Right atrium auricular region (tissue), 2 donors: ENCODE results near the gene PSMB2. TPM values are rescaled to one million over a fixed set of nuclear protein-coding genes. Genes with fewer than 3 reads are reported as not detected.

Experiments used
- DNase-seq: peaks from one replicate; pipeline ENCODE4 v3.0.0-alpha.2; 2019; ENCODE audit warnings: low spot score
- H3K27ac ChIP-seq, 2 donors: fragments of 200-600 bp; sonication (generic); 1 replicate in 1 of 2; 2 replicates in 1 of 2; pipeline ENCODE4 v1.5.1; 2016 to 2019
- H3K27me3 ChIP-seq, 2 donors: fragments of 200-600 bp; sonication (generic); one replicate each; pipeline versions ENCODE4 v1.5.1 to v1.6.0; 2017 to 2019
- H3K36me3 ChIP-seq: fragments of 200-600 bp; sonication (generic); one replicate; pipeline ENCODE4 v1.5.1; 2016
- H3K4me1 ChIP-seq, 2 donors: fragments of 200-600 bp; sonication (generic); one replicate each; pipeline versions ENCODE4 v1.5.1 to v1.6.0; 2017 to 2019
- H3K4me3 ChIP-seq, 2 donors: fragments of 200-600 bp; sonication (generic); 1 replicate in 1 of 2; 2 replicates in 1 of 2; pipeline ENCODE4 v1.5.1; 2017 to 2019; ENCODE audit warnings: mild to moderate bottlenecking in 1 of 2, moderate library complexity in 1 of 2
- H3K9me3 ChIP-seq, 2 donors: fragments of 200-600 bp; sonication (generic); one replicate each; pipeline ENCODE4 v1.5.1; 2019
- total RNA-seq, 2 donors: library from RNA; depleted of rRNA; stranded (reverse); fragments of >200 nt; gene quantifications; one replicate each; pipeline ENCODE4 v1.1.0, GENCODE V29; 2016
- TF ChIP-seq, protein P1 (sequence below), 2 donors: fragments of 200-600 bp; sonication (generic); IDR thresholded peaks; one replicate each; pipeline ENCODE4 v1.5.1; 2019; ENCODE audit warnings: antibody characterized with exemption in 2 of 2

PSMB2 gene
- total RNA-seq, 2 donors from 2014 or later, result 30.4 to 31.7 TPM

DNA sequence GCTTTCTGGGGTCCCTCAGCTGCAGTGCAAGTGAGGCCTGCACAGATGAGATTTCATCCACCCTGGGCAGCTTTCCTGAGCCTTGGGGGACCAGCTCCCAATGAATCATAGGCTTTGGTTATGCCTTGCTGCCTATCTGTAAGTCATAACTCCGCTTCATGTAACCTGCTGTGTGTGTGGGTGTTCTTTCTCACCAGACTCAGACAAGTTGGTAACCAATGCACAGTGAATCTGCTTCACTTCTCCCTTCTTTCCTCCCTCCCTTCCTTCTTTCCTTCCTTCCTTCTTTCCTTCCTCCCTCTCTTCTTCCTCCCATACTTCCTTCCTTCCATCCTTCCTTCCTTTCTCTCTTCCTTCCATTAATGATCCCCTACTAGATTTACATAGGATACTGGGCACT lies 34.4 kb upstream of the PSMB2 start:
- Histone ChIP-seq H3K27me3 (no peaks in the 10 kb centered on the region), H3K4me1 (no peaks in the 10 kb centered on the region), H3K36me3 (no peaks in the 10 kb centered on the region), H3K4me3 (no peak overlapping the region), H3K27ac (no peak overlapping the region), H3K9me3 (no peaks in the 10 kb centered on the region)
- DNase-seq, result no peak
- TF ChIP-seq, protein P1, sequence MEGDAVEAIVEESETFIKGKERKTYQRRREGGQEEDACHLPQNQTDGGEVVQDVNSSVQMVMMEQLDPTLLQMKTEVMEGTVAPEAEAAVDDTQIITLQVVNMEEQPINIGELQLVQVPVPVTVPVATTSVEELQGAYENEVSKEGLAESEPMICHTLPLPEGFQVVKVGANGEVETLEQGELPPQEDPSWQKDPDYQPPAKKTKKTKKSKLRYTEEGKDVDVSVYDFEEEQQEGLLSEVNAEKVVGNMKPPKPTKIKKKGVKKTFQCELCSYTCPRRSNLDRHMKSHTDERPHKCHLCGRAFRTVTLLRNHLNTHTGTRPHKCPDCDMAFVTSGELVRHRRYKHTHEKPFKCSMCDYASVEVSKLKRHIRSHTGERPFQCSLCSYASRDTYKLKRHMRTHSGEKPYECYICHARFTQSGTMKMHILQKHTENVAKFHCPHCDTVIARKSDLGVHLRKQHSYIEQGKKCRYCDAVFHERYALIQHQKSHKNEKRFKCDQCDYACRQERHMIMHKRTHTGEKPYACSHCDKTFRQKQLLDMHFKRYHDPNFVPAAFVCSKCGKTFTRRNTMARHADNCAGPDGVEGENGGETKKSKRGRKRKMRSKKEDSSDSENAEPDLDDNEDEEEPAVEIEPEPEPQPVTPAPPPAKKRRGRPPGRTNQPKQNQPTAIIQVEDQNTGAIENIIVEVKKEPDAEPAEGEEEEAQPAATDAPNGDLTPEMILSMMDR (IDR thresholded peaks at IDR 0.05), result no peak

DNA sequence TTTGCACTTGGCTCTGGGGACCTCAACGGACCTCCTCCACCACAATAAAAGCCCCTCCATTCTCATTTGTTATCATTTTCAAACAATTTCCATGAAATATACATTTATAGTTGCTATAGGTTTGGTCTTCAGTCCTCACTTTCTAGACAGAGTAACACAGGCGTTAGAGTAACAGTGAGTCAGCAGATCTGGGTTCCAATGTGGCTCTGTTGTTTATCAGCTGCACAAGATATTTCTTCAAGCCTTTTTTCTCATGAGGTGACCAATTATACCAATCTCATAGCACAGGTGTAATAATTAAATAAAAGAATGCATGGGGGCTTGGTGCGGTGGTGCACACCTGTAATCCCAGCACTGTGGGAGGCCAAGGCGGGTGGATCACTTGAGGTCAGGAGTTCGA lies 32.8 kb upstream of the PSMB2 start:
- no peak for DNase-seq
- Histone ChIP-seq H3K36me3 (no peaks in the 10 kb centered on the region), H3K27me3 (no peaks in the 10 kb centered on the region), H3K27ac (no peak overlapping the region), H3K4me1 (no peaks in the 10 kb centered on the region), H3K9me3 (no peaks in the 10 kb centered on the region), H3K4me3 (no peak overlapping the region)
- TF ChIP-seq, protein P1 (IDR thresholded peaks at IDR 0.05), result no peak

DNA sequence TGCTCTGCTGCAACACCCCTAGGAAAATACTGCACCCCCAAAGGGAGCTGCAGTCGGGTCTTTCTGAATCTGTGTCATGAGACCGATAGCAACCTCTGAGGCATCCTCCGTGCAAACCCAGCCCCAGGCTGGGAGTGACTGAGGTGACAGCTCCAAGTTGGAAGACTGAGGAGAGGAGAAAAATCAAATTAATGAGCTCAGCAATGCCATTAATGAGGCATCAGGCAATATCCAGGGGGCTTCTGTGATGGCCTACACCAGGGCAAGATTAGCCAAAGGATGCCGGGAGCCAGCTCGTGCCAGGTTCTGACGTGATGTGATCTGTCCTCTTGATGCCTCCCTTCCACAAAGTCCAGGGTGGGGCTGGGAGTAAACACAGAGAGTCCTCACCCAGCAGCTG lies 30.8 kb upstream of the PSMB2 start:
- Histone ChIP-seq H3K36me3 (no peaks in the 10 kb centered on the region), H3K27me3 (no peaks in the 10 kb centered on the region), H3K9me3 (no peaks in the 10 kb centered on the region), H3K27ac (no peak overlapping the region), H3K4me3 (no peak overlapping the region), H3K4me1 (no peaks in the 10 kb centered on the region)
- no peak for DNase-seq
- TF ChIP-seq, protein P1 (IDR thresholded peaks at IDR 0.05), result no peak

DNA sequence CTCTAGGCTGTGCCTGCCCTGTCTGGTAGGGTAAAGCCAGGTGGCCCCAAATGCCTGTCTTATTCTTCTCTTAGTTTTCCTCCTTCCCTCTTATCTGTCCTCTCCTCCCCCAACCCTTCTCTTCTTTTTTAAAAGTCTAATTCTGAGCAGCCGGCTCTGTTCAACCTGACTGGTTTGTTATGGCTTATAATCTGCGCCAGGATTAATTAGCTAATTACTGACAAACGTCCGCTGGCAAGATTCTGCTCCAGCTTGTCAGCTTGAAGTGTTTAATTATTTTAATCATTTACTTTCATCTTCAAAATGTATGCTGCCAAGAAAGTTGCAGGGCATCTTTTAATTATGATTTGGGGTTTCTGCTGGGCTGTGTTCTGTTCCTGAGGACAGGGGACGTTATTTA lies 27.2 kb upstream of the PSMB2 start:
- no peak overlapping the region for H3K27ac ChIP-seq
- no peak overlapping the region for H3K4me3 ChIP-seq
- no peaks in the 10 kb centered on the region for H3K36me3 ChIP-seq
- TF ChIP-seq, protein P1 (IDR thresholded peaks at IDR 0.05), result no peak
- H3K9me3 ChIP-seq, result no peaks in the 10 kb centered on the region
- no peaks in the 10 kb centered on the region for H3K4me1 ChIP-seq
- H3K27me3 ChIP-seq, result no peaks in the 10 kb centered on the region
- DNase-seq, result no peak

DNA sequence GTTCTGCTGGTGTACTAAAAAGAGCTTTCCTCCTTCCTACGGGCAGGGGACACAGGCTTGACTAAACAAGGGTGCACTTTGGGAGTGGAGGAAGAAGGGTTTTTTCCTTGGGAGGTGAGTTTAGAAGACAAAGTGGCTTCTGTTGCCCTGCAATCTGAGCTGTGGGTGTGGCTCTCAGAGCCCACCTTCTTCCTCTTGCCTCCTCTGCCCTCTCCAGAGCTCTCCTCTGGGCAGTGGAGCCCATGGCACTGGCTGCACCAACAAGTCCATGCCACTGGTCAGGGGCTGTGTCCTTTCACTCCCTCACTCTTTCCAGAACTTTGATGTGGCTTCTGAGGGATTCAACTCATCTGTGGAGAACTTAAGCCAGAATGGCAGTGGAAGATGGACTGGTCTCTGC lies 25.6 kb upstream of the PSMB2 start:
- Histone ChIP-seq H3K4me3 (no peak overlapping the region), H3K27me3 (no peaks in the 10 kb centered on the region)
- DNase-seq, result no peak

DNA sequence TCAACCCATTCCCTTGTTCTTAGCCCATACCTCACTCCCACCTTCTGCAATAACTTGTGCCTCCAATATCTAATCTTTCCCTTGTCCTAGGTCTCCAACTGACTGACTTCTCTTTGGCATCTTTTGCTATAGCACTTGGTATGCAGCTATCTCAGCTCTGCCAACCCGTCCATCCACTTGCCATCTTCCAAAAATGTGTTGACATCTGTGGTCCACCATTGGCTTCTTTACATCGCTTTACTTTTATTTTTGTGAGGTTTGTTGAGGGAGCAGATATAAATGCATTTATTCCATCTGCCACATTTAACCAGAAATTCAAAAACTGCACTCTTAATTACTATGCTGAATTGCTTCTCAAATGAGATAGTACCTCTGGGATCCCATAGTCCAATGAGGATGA lies 24.9 kb upstream of the PSMB2 start:
- Histone ChIP-seq H3K4me1 (no peaks in the 10 kb centered on the region), H3K27ac (no peak overlapping the region), H3K9me3 (no peaks in the 10 kb centered on the region), H3K36me3 (no peaks in the 10 kb centered on the region), H3K27me3 (no peaks in the 10 kb centered on the region), H3K4me3 (no peak overlapping the region)
- DNase-seq, result no peak
- TF ChIP-seq, protein P1 (IDR thresholded peaks at IDR 0.05), result no peak

More for the DNA sequence above, 25.6 kb upstream of the PSMB2 start:
- TF ChIP-seq, protein P1 (IDR thresholded peaks at IDR 0.05), result no peak
- Histone ChIP-seq H3K4me1 (no peaks in the 10 kb centered on the region), H3K9me3 (no peaks in the 10 kb centered on the region), H3K27ac (no peak overlapping the region), H3K36me3 (no peaks in the 10 kb centered on the region)
